Mesodermal cell (in vitro differentiated cells): ENCODE measurements around the gene RFNG.

Experiments used
- H3K27ac ChIP-seq: 2 replicates; pipeline ENCODE4 v1.7.0; 2013; ENCODE audit warnings: mild to moderate bottlenecking, low read depth, low read length, moderate library complexity; ENCODE audit not compliant: severe bottlenecking
- H3K36me3 ChIP-seq: 2 replicates; pipeline ENCODE4 v1.7.1; 2013; ENCODE audit warnings: mild to moderate bottlenecking, low read length, moderate library complexity; ENCODE audit not compliant: control insufficient read depth, insufficient read depth
- H3K4me1 ChIP-seq: one replicate; pipeline ENCODE4 v1.7.1; 2013; ENCODE audit warnings: mild to moderate bottlenecking, low read length; ENCODE audit not compliant: insufficient read depth, control insufficient read depth, poor library complexity, severe bottlenecking
- H3K4me3 ChIP-seq: 2 replicates; pipeline ENCODE4 v1.7.0; 2013; ENCODE audit warnings: low read length, control low read depth, mild to moderate bottlenecking; ENCODE audit not compliant: insufficient read depth, poor library complexity, severe bottlenecking; ENCODE audit errors: extremely low read depth
- H3K9me3 ChIP-seq: 2 replicates; pipeline ENCODE4 v1.7.1; 2013; ENCODE audit warnings: mild to moderate bottlenecking, low read length, moderate library complexity; ENCODE audit not compliant: control insufficient read depth
- WGBS, 2 experiments: methylation state at CpG; one replicate each; pipeline ENCODE4 v1.1.5; 2013; ENCODE audit warnings: missing lambda C conversion rate in 2 of 2; ENCODE audit not compliant: insufficient coverage in 2 of 2; 5-methylcytosine and 5-hydroxymethylcytosine counted together

RFNG gene

DNA sequence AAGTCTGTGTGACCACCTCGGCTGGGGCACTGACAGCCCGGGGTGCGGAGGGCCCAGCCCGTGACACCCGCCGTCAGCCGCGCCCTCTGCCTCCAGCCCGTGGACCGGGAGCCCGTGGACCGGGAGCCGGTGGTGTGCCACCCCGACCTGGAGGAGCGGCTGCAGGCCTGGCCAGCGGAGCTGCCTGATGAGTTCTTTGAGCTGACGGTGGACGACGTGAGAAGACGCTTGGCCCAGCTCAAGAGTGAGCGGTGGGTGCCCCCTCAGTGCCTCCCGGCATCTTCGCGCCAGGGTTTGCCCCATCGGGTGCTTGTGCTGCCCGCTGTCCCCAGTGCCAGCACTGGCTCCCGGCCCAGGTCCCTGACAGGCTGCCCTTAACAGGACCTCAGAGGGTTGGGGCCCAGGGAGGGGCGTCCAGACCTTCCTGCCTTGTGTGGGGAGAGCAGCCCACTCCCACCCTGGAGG, 42.6 kb downstream of the RFNG start:
- Histone ChIP-seq H3K4me3 (no peak overlapping the region), H3K4me1 (peaks cover 49% of the 10 kb centered on the region), H3K9me3 (no peaks in the 10 kb centered on the region), H3K27ac (no peak overlapping the region), H3K36me3 (peaks cover 3% of the 10 kb centered on the region)
- 96 to 98% methylated on average over 26 to 27 of the region's 28 CpGs for WGBS, 2 experiments

GRCh38 chr17:82008258-82008940, 43.2 kb downstream of the RFNG start:
- H3K9me3 ChIP-seq: no peaks in the 10 kb centered on the region
- peaks cover 3% of the 10 kb centered on the region for H3K36me3 ChIP-seq
- WGBS, 2 experiments: 91 to 93% methylated on average over 21 to 22 of the region's 26 CpGs
- H3K27ac ChIP-seq: no peak overlapping the region
- H3K4me3 ChIP-seq: no peak overlapping the region
- peaks cover 46% of the 10 kb centered on the region for H3K4me1 ChIP-seq

- Histone ChIP-seq H3K27ac (no peak overlapping the region), H3K4me3 (no peak overlapping the region)
- 94 to 95% methylated on average over 25 to 30 of the region's 30 CpGs for WGBS, 2 experiments
Observed at GRCh38 chr17:82007495-82008257, 43.9 kb downstream of the RFNG start.

DNA sequence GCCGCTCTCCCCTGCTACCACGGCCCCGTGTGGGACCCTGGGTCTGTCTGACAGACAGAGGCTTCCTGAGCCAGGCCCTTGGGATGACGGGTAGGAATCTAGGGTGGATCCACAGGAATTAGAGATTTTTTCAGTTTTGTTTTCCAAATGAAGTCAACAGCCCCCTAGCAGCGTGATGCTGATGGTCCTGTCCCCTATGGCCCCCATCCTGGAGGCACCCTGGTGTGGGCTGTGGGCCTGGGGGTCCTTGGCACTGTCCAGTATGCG, 44.5 kb downstream of the RFNG start:
- no peak overlapping the region for H3K4me3 ChIP-seq
- no peak overlapping the region for H3K27ac ChIP-seq
- peaks cover 3% of the 10 kb centered on the region for H3K36me3 ChIP-seq
- peaks cover 45% of the 10 kb centered on the region for H3K4me1 ChIP-seq
- no peaks in the 10 kb centered on the region for H3K9me3 ChIP-seq
- WGBS, 2 experiments: 94 to 95% methylated on average over 6 of the region's 6 CpGs

More at GRCh38 chr17:82007495-82008257, 43.9 kb downstream of the RFNG start:
- peaks cover 3% of the 10 kb centered on the region for H3K36me3 ChIP-seq
- H3K4me1 ChIP-seq: peaks cover 46% of the 10 kb centered on the region
- no peaks in the 10 kb centered on the region for H3K9me3 ChIP-seq

- WGBS, 2 experiments: 93 to 96% methylated on average over 16 to 18 of the region's 24 CpGs
- Histone ChIP-seq H3K4me3 (no peak overlapping the region), H3K4me1 (peaks cover 47% of the 10 kb centered on the region), H3K36me3 (no peaks in the 10 kb centered on the region), H3K27ac (no peak overlapping the region), H3K9me3 (no peaks in the 10 kb centered on the region)
Observed at GRCh38 chr17:82006468-82007227, 45.0 kb downstream of the RFNG start.

GRCh38 chr17:82005701-82006348, 45.8 kb downstream of the RFNG start:
- Histone ChIP-seq H3K36me3 (no peaks in the 10 kb centered on the region), H3K4me1 (peaks cover 55% of the 10 kb centered on the region), H3K27ac (no peak overlapping the region), H3K4me3 (no peak overlapping the region), H3K9me3 (no peaks in the 10 kb centered on the region)
- 91 to 93% methylated on average over 19 to 30 of the region's 30 CpGs for WGBS, 2 experiments

DNA sequence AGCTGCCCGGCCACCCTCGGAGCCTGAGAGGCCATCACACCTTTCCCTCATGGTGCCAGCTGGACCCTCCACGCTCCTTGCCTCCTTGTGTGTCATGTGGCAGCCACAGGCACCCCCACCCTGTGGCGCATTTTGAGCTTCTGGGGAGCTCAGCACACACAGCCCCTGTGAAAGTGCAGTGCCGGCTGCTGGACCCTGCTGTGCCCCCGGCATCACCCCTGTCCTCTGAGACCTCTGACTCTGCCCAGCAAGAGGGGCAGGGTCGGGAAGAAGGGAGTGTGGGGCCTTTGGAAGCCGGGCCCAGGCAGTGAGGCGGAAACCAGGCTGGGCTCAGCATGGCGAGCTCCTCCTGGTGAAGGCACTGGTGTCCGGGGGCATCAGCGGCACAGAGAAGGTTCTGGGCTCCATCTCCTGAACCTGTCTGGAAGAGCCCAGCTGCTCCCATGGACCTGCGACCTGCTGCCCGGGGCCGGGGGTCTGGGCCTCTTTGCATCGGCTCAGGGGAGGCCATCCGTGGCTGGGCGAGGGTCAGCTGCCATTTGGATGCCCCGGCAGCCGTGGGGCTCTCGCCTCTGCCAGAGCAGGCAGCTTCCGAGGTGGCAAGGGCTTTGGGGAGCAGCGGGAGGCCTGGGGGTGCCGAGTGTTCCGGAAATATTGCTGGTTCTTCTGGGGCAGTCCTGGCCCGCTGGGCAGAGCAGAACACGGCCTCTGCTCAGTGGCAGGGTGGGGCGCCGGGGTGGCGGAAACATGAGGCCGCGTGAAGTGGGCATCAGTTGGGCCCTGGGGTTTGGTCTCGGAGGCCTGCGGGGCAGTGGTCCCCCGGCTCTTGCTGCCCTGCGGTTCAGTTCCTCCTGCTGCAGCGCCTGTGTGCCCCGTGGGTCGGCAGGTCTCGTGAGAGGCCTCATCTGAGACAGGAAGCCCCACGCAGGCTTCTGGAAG, 46.8 kb downstream of the RFNG start:
- Histone ChIP-seq H3K27ac (peak overlapping the region; percentile 90), H3K4me1 (peaks cover 63% of the 10 kb centered on the region), H3K9me3 (no peaks in the 10 kb centered on the region), H3K4me3 (no peak overlapping the region), H3K36me3 (no peaks in the 10 kb centered on the region)
- WGBS, 2 experiments: 94 to 97% methylated on average over 39 of the region's 41 CpGs

GRCh38 chr17:82003411-82004381, 47.9 kb downstream of the RFNG start:
- 64 to 67% methylated on average over 34 to 47 of the region's 53 CpGs for WGBS, 2 experiments
- no peaks in the 10 kb centered on the region for H3K9me3 ChIP-seq
- peak overlapping the region; percentile 90 for H3K27ac ChIP-seq
- no peaks in the 10 kb centered on the region for H3K36me3 ChIP-seq
- no peak overlapping the region for H3K4me3 ChIP-seq
- peaks cover 63% of the 10 kb centered on the region for H3K4me1 ChIP-seq

DNA sequence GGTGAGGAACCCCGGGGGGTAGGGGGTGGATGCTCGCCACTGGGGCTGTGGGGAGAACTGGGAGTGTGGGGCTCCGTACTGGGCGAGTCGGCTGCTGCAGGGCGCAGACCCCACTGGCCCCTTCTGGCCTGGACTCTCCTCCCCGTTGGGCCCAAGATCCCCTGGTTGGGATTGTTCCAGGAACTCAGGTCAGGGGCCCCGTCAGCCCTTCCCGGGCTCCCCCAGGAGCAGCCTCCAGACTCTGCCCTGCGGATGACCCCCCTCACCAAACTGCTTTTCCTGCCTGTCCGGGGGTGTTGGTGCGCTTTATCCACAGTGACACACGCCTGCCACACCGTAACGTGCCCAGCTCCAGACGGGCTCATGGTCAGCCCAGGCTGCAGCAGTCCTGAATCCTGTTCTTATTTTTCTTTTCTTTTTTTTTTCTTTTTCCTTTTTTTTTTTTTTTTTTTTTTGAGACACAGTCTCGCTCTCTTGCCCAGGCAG, 50.0 kb downstream of the RFNG start:
- 89 to 93% methylated on average over 11 to 16 of the region's 17 CpGs for WGBS, 2 experiments
- peaks cover 8% of the 10 kb centered on the region for H3K36me3 ChIP-seq
- no peak overlapping the region for H3K27ac ChIP-seq
- no peak overlapping the region for H3K4me3 ChIP-seq
- H3K4me1 ChIP-seq: peaks cover 57% of the 10 kb centered on the region
- H3K9me3 ChIP-seq: no peaks in the 10 kb centered on the region
